Mesenchymal stem cell (in vitro differentiated cells and primary cell): ENCODE data around the gene MAPK12.

Source experiments
- DNase-seq: peaks from one replicate; pipeline ENCODE4 v3.0.0-alpha.2; 2013
- H2AFZ ChIP-seq: one replicate; pipeline ENCODE4 v1.6.1; 2013; ENCODE audit warnings: low read depth, mild to moderate bottlenecking, control low read depth, inconsistent platforms, low read length, moderate library complexity
- H2AK5ac ChIP-seq: 2 replicates; pipeline ENCODE4 v1.6.1; 2013; ENCODE audit warnings: low read length, moderate library complexity, mild to moderate bottlenecking, inconsistent platforms; ENCODE audit not compliant: severe bottlenecking
- H2BK120ac ChIP-seq: one replicate; pipeline ENCODE4 v1.6.1; 2013; ENCODE audit warnings: low read depth, mild to moderate bottlenecking, inconsistent platforms, low read length, moderate library complexity
- H2BK12ac ChIP-seq, 2 experiments: one replicate each; pipeline ENCODE4 v1.6.1; 2013; ENCODE audit warnings: inconsistent platforms in 2 of 2, low read length in 2 of 2, mild to moderate bottlenecking in 2 of 2, moderate library complexity in 2 of 2, control low read depth in 1 of 2
- H2BK15ac ChIP-seq: one replicate; pipeline ENCODE4 v1.6.1; 2013; ENCODE audit warnings: mild to moderate bottlenecking, low read depth, inconsistent platforms; ENCODE audit not compliant: poor library complexity, severe bottlenecking
- H2BK5ac ChIP-seq: 2 replicates; pipeline ENCODE4 v1.6.1; 2013; ENCODE audit warnings: low read depth, mild to moderate bottlenecking, low read length, control low read depth, inconsistent platforms; ENCODE audit not compliant: poor library complexity, severe bottlenecking
- H3K14ac ChIP-seq, 2 experiments: one replicate each; pipeline ENCODE4 v1.6.1; 2013; ENCODE audit warnings: inconsistent platforms in 2 of 2, low read length in 2 of 2, control low read depth in 1 of 2, mild to moderate bottlenecking in 1 of 2, moderate library complexity in 1 of 2
- H3K18ac ChIP-seq, 2 experiments: one replicate each; pipeline ENCODE4 v1.6.1; 2013; ENCODE audit warnings: inconsistent platforms in 2 of 2, low read length in 2 of 2, control low read depth in 1 of 2, low read depth in 1 of 2, mild to moderate bottlenecking in 1 of 2
- H3K23ac ChIP-seq, 2 experiments: one replicate each; pipeline ENCODE4 v1.6.1; 2013; ENCODE audit warnings: inconsistent platforms in 2 of 2, low read length in 2 of 2, mild to moderate bottlenecking in 2 of 2, moderate library complexity in 2 of 2, control low read depth in 1 of 2
- H3K27ac ChIP-seq: 2 replicates; pipeline ENCODE4 v1.5.1; 2013; ENCODE audit warnings: mild to moderate bottlenecking, moderate library complexity, low read length, control low read depth, inconsistent platforms; ENCODE audit not compliant: poor library complexity, severe bottlenecking
- H3K27me3 ChIP-seq, 2 experiments: 2 replicates each; pipeline versions ENCODE4 v1.6.1 to v1.7.0; 2013; ENCODE audit warnings: low read length in 2 of 2, mild to moderate bottlenecking in 2 of 2, moderate library complexity in 2 of 2, control low read depth in 1 of 2, inconsistent platforms in 1 of 2; ENCODE audit not compliant: control insufficient read depth in 1 of 2, insufficient read depth in 1 of 2
- H3K36me3 ChIP-seq, 2 experiments: 2 replicates each; pipeline versions ENCODE4 v1.6.1 to v1.7.0; 2013; ENCODE audit warnings: low read length in 2 of 2, control low read depth in 1 of 2, inconsistent platforms in 1 of 2, low read depth in 1 of 2, mild to moderate bottlenecking in 1 of 2; ENCODE audit not compliant: insufficient read depth in 2 of 2, control insufficient read depth in 1 of 2
- H3K4ac ChIP-seq, 2 experiments: one replicate each; pipeline ENCODE4 v1.6.1; 2013; ENCODE audit warnings: inconsistent platforms in 2 of 2, low read length in 2 of 2, mild to moderate bottlenecking in 2 of 2, moderate library complexity in 2 of 2, control low read depth in 1 of 2, low read depth in 1 of 2
- H3K4me1 ChIP-seq: 2 replicates; pipeline ENCODE4 v1.6.1; 2013; ENCODE audit warnings: low read depth, low read length, control low read depth; ENCODE audit not compliant: control insufficient read depth, insufficient read depth
- H3K4me2 ChIP-seq: 2 replicates; pipeline ENCODE4 v1.6.1; 2013; ENCODE audit warnings: low read length, mild to moderate bottlenecking, inconsistent platforms; ENCODE audit not compliant: poor library complexity, severe bottlenecking
- H3K4me3 ChIP-seq, 2 experiments: 2 replicates each; pipeline versions ENCODE4 v1.5.1 to v1.7.0; 2013; ENCODE audit warnings: low read length in 2 of 2, mild to moderate bottlenecking in 2 of 2, control low read depth in 1 of 2, low read depth in 1 of 2; ENCODE audit not compliant: insufficient read depth in 1 of 2
- H3K79me1 ChIP-seq: replicated peaks from 2 replicates; pipeline ENCODE4 v1.6.1; 2013; ENCODE audit warnings: mild to moderate bottlenecking, control low read depth, low read length, inconsistent platforms; ENCODE audit not compliant: poor library complexity, severe bottlenecking
- H3K9ac ChIP-seq: 2 replicates; pipeline ENCODE4 v1.7.0; 2013; ENCODE audit warnings: mild to moderate bottlenecking, low read length, moderate library complexity
- H3K9me3 ChIP-seq: 2 replicates; pipeline ENCODE4 v1.7.0; 2013; ENCODE audit warnings: mild to moderate bottlenecking, low read length; ENCODE audit not compliant: control insufficient read depth
- H4K8ac ChIP-seq: one replicate; pipeline ENCODE4 v1.6.1; 2013; ENCODE audit warnings: inconsistent platforms, mild to moderate bottlenecking, low read length, moderate library complexity
- H4K91ac ChIP-seq: one replicate; pipeline ENCODE4 v1.6.1; 2013; ENCODE audit warnings: mild to moderate bottlenecking, low read length, inconsistent platforms
- WGBS: methylation state at CpG from one replicate; pipeline ENCODE4 v1.1.7; 2013; ENCODE audit warnings: mixed read lengths; 5-methylcytosine and 5-hydroxymethylcytosine counted together

Gene MAPK12

DNA sequence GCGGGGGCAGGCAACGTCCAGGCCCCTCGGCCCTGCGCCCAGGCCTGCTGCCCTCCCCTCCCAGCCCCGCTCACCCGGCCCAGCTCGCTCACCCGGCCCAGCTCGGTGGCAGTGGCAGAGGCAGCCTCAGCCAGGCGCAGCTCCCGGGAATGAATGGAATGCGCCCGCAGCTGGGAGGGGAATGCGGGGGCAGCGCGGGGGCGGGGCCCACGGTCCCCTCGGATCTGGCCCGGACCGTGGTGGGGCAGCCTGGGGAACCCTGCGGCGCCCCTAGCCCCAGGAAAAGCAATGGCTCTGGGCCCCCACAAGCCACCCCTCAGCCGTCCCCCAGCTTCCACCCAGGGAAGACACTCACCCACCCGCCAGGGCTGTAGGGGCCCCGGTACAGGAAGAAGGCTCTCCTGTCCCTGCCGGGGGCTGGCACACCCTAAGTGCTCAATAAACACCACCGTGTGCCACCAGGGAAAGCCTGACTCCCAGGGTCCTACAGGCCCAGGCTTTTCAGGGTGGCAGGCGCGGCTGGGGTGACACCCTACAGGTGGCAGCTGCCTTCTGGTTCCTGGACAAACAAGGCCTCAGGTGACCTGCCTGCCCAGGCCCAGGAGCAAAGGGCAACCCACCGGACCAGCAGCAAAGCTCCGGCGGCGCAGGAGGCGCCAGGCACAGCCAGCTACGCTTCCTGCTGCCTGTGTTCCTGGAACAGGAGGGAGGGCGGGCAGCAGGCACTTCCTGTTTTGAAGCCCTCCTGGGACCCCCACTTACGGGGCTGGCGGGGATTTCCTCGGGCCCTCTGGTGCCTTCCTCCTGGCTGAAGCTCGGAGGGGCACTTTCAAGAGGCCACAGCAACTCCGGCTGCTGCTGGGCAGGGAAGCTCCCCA, 32.2 kb upstream of the MAPK12 start:
- H2BK5ac ChIP-seq = peak overlapping the region; percentile 92

DNA sequence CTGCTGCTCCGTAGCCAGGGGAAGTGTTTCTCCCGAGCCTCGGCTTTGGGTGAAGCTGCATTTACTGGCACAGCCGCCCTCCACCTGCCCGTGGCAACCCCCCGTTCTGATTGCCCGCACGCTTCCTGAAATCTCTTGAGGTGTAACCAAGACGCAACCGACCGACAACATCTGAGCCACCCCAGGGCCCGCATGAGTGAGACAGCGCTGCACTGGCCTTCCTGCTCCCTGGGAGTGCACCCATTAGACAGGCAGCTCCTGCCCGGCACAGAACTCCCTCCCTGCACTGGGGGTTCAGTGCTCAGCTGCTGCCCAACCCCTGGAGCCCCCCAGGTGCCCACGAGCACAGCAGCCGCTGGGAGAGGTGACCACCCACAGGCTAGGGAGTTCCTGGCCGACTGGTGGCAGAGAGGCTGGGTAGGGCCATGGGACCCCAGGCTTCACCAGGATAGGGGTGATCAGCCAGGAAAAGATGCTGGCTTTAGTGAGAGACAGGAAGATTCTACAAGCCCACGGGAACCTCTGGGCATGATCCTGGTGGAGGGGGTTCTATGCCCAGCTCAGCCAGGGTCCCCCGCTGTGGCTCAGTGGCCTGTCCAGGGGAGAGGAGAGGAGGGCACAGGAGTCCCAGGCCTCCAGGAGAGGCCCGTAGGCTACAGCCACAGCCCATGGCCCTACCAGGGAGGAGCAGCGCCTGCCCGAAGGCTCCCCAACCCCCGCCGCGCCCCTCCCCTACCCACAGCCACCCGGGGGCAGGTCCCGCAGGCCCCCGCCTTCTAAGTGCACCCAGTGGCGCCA, 31.4 kb upstream of the MAPK12 start:
- Histone ChIP-seq H2BK12ac (peak overlapping the region; percentile 67 to 82), H2AK5ac (peak overlapping the region; percentile 99), H4K8ac (peak overlapping the region; percentile 73), H3K4me1 (peaks cover 71% of the 10 kb centered on the region), H3K79me1 (no peaks in the 10 kb centered on the region), H4K91ac (peak overlapping the region; percentile 89), H2BK5ac (peak overlapping the region; percentile 89), H3K4me3 (peak overlapping the region; percentile 4 to 40), H2AFZ (no peak overlapping the region), H3K23ac (peak overlapping the region in 1 of 2 experiments; percentile 5), H3K36me3 (peaks cover 40 to 57% of the 10 kb centered on the region in 2 experiments), H3K18ac (peak overlapping the region; percentile 70 to 90), H3K4me2 (peak overlapping the region; percentile 71), H3K9ac (peak overlapping the region; percentile 43), H3K27ac (peak overlapping the region; percentile 97), H2BK15ac (peak overlapping the region; percentile 20), H3K9me3 (no peaks in the 10 kb centered on the region), H2BK120ac (peak overlapping the region; percentile 84), H3K14ac (peak overlapping the region in 1 of 2 experiments; percentile 85), H3K27me3 (no peaks in the 10 kb centered on the region), H3K4ac (peak overlapping the region; percentile 39 to 64)
- DNase-seq = no peak
- WGBS = 56% methylated on average over 29 of the region's 29 CpGs

More for the DNA sequence above, 32.2 kb upstream of the MAPK12 start:
- no peaks in the 10 kb centered on the region for H3K9me3 ChIP-seq
- no peaks in the 10 kb centered on the region for H3K79me1 ChIP-seq
- peaks cover 31 to 52% of the 10 kb centered on the region in 2 experiments for H3K36me3 ChIP-seq
- H3K27ac ChIP-seq = peak overlapping the region; percentile 98
- peak overlapping the region; percentile 39 for H4K8ac ChIP-seq
- peak overlapping the region in 1 of 2 experiments; percentile 61 for H3K14ac ChIP-seq
- no peaks in the 10 kb centered on the region for H3K27me3 ChIP-seq
- H3K4me2 ChIP-seq = peak overlapping the region; percentile 71
- H3K18ac ChIP-seq = peak overlapping the region; percentile 70 to 90
- peak overlapping the region in 1 of 2 experiments; percentile 40 for H3K4me3 ChIP-seq
- no peak overlapping the region for H3K23ac ChIP-seq
- peak overlapping the region; percentile 84 for H2BK120ac ChIP-seq
- peaks cover 78% of the 10 kb centered on the region for H3K4me1 ChIP-seq
- H2AK5ac ChIP-seq = peak overlapping the region; percentile 83
- H4K91ac ChIP-seq = peak overlapping the region; percentile 89
- peak overlapping the region; percentile 48 for H3K9ac ChIP-seq
- peak overlapping the region; percentile 20 for H2BK15ac ChIP-seq
- peak overlapping the region; percentile 6 to 82 for H2BK12ac ChIP-seq
- DNase-seq = peak; percentile 69
- no peak overlapping the region for H2AFZ ChIP-seq
- H3K4ac ChIP-seq = peak overlapping the region; percentile 34 to 62
- WGBS = 4% methylated on average over 39 of the region's 42 CpGs

DNA sequence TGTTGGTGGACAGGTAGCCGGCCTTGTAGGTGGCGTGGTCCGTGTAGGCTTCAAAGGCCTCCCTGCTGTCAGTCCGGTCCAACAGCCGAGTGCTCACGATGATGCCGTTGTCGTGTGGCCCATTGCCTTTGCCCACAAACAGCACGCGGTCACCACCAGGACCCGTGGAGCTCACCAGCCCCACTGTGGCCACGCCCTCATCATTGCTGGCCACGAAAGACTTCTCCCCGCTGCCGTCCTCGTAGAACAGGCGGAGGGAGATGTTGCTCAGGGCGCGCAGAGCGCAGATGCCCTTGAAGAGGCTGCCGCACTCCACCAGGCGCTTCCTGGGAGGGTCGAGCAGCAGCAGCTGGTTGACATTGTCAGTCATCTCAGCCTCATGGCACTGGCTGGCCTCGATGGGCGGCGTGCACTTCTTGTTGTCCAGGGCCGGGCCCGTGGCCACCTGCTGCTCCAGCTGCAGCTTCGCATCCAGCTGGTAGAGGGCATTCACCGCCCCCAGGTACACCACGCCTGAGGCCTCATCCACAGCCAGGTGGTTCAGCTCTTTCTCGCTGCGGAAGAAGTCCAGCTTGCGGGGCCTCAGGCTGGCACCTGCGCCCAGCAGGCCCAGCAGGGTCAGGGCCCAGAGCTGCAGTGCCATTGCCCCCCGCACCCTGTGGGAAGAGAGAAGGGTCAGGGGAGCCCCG, 28.6 kb upstream of the MAPK12 start:
- WGBS = 96% methylated on average over 37 of the region's 37 CpGs
- Histone ChIP-seq H3K9me3 (no peaks in the 10 kb centered on the region), H2BK120ac (no peak overlapping the region), H4K8ac (no peak overlapping the region), H4K91ac (no peak overlapping the region), H3K4me2 (no peak overlapping the region), H3K79me1 (peaks cover 13% of the 10 kb centered on the region), H3K27me3 (no peaks in the 10 kb centered on the region), H2BK5ac (no peak overlapping the region), H2BK12ac (no peak overlapping the region), H3K27ac (no peak overlapping the region), H2AK5ac (no peak overlapping the region), H3K14ac (no peak overlapping the region), H3K4me3 (no peak overlapping the region), H3K23ac (no peak overlapping the region), H2BK15ac (no peak overlapping the region), H2AFZ (no peak overlapping the region), H3K4ac (no peak overlapping the region), H3K18ac (no peak overlapping the region), H3K4me1 (peaks cover 54% of the 10 kb centered on the region), H3K9ac (no peak overlapping the region), H3K36me3 (peaks cover 58 to 78% of the 10 kb centered on the region in 2 experiments)
- no peak for DNase-seq
